Hematopoietic multipotent progenitor cell treated with erythropoietin and hydrocortisone succinate and interleukin-3 and kit ligand, for 6 days (in vitro differentiated cells): Measurements from ENCODE around the gene DTD1.

Experiments
- DNase-seq: peaks from one replicate; pipeline ENCODE4 v3.0.0-alpha.2; 2015

Gene DTD1

GRCh38 chr20:18587665-18588573 lies at the start of gene DTD1:
DTD1 (plus strand) TSS chr20:18588054; CDS start chr20:18588073, 19 bp downstream.
- peak; percentile 96 for DNase-seq

- DNase-seq = no peak
These were observed 46.1 kb upstream of the DTD1 start for GRCh38 chr20:18541741-18542140.

- DNase-seq = no peak
These were observed 44.6 kb upstream of the DTD1 start for GRCh38 chr20:18543216-18543615.

- no peak for DNase-seq
These were observed 43.9 kb upstream of the DTD1 start for GRCh38 chr20:18543932-18544331.

GRCh38 chr20:18545566-18545965 lies 42.3 kb upstream of the DTD1 start:
- no peak for DNase-seq

GRCh38 chr20:18548465-18548864 lies 39.4 kb upstream of the DTD1 start:
- no peak for DNase-seq

GRCh38 chr20:18553746-18554145 lies 34.1 kb upstream of the DTD1 start:
- no peak for DNase-seq

GRCh38 chr20:18566892-18567738 lies 20.7 kb upstream of the DTD1 start, which contains the start of gene SMIM26:
SMIM26 (plus strand) TSS chr20:18567432; CDS start chr20:18567479, 47 bp downstream.
- peak; percentile 97 for DNase-seq

- peak; percentile 21 for DNase-seq
These were observed 20.1 kb upstream of the DTD1 start for GRCh38 chr20:18567739-18568091.

GRCh38 chr20:18571009-18571408 lies 16.8 kb upstream of the DTD1 start:
- no peak for DNase-seq

- DNase-seq = no peak
These were observed 16.3 kb upstream of the DTD1 start for GRCh38 chr20:18571578-18571977.

GRCh38 chr20:18577942-18578341 lies 9.9 kb upstream of the DTD1 start:
- DNase-seq = no peak

GRCh38 chr20:18578581-18578980 lies 9.3 kb upstream of the DTD1 start:
- DNase-seq = peak; percentile 33

GRCh38 chr20:18580012-18580411 lies 7.8 kb upstream of the DTD1 start:
- DNase-seq = no peak

GRCh38 chr20:18585134-18585533 lies 2.7 kb upstream of the DTD1 start:
- DNase-seq = no peak

- DNase-seq = peak; percentile 34
These were observed 700 bp downstream of the DTD1 start for GRCh38 chr20:18588574-18588933.

- DNase-seq = peak; percentile 13
These were observed 2.3 kb downstream of the DTD1 start for GRCh38 chr20:18589941-18590674.

- DNase-seq = no peak
These were observed 8.4 kb downstream of the DTD1 start for GRCh38 chr20:18596270-18596669.

GRCh38 chr20:18609741-18610140 lies 21.9 kb downstream of the DTD1 start:
- DNase-seq = no peak

- no peak for DNase-seq
These were observed 23.6 kb downstream of the DTD1 start for GRCh38 chr20:18611492-18611891.

- no peak for DNase-seq
These were observed 25.7 kb downstream of the DTD1 start for GRCh38 chr20:18613553-18613952.

GRCh38 chr20:18614244-18614643 lies 26.4 kb downstream of the DTD1 start:
- DNase-seq = no peak

GRCh38 chr20:18615020-18615650 lies 27.3 kb downstream of the DTD1 start:
- no peak for DNase-seq
